HepG2 (cell line): Measurements from ENCODE around the gene ZC3H4. TPM values are rescaled to one million over a fixed set of nuclear protein-coding genes. Genes with fewer than 3 reads are reported as not detected.

Source experiments
- ATAC-seq: fragments of 200-7000 bp; cut with Tn5 transposase; 3 replicates; pipeline ENCODE4 v1.9.1; 2020; ENCODE audit warnings: mild to moderate bottlenecking, moderate library complexity
- BruUV-seq: library from RNA; stranded (reverse); fragments of 400-500 nt; replicated peaks from 2 replicates; lab custom pipeline; 2021; lab: Mats Ljungman, UMichigan
- CTCF ChIA-PET: fragments of 300-600 bp; formaldehyde crosslinking; extraction: SDS; loops from one replicate; lab custom pipeline; 2021; ENCODE audit warnings: low total read pairs, inconsistent platforms, low intra/inter-chr PET ratio; lab: Yijun Ruan, JAX
- POLR2A ChIA-PET: fragments of 350-600 bp; sonication (Branson Sonifier 250); formaldehyde crosslinking; loops from one replicate; lab custom pipeline; 2020; ENCODE audit warnings: antibody characterized with exemption, inconsistent platforms; lab: Yijun Ruan, JAX
- DNase-seq: peaks from one replicate; pipeline ENCODE4 v3.0.0-alpha.2; 2015; ENCODE audit warnings: low spot score
- FAIRE-seq: peaks from 3 replicates; lab custom pipeline; 2011; peaks lifted over from hg19 to GRCh38; lab: Jason Lieb, UNC
- H2AFZ ChIP-seq: one replicate; pipeline ENCODE4 v1.6.1; 2011; ENCODE audit warnings: low read length, inconsistent platforms
- H3K27ac ChIP-seq: fragments of 300-600 bp; 3 replicates; pipeline ENCODE4 v1.8.0; 2011; ENCODE audit warnings: mixed run types, mild to moderate bottlenecking, mixed read lengths, low read length, inconsistent platforms; ENCODE audit not compliant: insufficient read depth; ENCODE audit errors: extremely low read length
- H3K27me3 ChIP-seq, 2 experiments: fragments of 200-600 bp in 1 of 2; 2 replicates in 1 of 2; 3 replicates in 1 of 2; pipeline versions ENCODE4 v1.6.0 to v1.8.0; 2011; ENCODE audit warnings: low read length in 2 of 2, mild to moderate bottlenecking in 2 of 2, moderate library complexity in 2 of 2, inconsistent platforms in 1 of 2; ENCODE audit not compliant: insufficient read depth in 2 of 2, control insufficient read depth in 1 of 2
- H3K36me3 ChIP-seq, 2 experiments: fragments of 200-600 bp in 1 of 2; replicated peaks in 1 of 2; 2 replicates in 1 of 2; 3 replicates in 1 of 2; pipeline versions ENCODE4 v1.5.1 to v1.8.0; 2011; ENCODE audit warnings: low read length in 2 of 2, inconsistent platforms in 1 of 2; ENCODE audit not compliant: insufficient read depth in 2 of 2, control insufficient read depth in 1 of 2
- H3K4me1 ChIP-seq: 2 replicates; pipeline ENCODE4 v1.5.1; 2012; ENCODE audit warnings: low read length, inconsistent platforms; ENCODE audit not compliant: insufficient read depth
- H3K4me2 ChIP-seq: 2 replicates; pipeline ENCODE4 v1.6.0; 2011; ENCODE audit warnings: low read depth, low read length, inconsistent platforms
- H3K4me3 ChIP-seq, 3 experiments: fragments of 200-600 bp in 1 of 3; sonication (generic), shearing (Covaris generic) in 1 of 3; replicated peaks in 1 of 3; 2 replicates each; pipeline ENCODE4 v1.5.1; 2011 to 2016; ENCODE audit warnings: low read length in 3 of 3, inconsistent platforms in 2 of 3, low read depth in 2 of 3, mild to moderate bottlenecking in 2 of 3, control low read depth in 1 of 3, mixed read lengths in 1 of 3; ENCODE audit not compliant: insufficient read depth in 1 of 3
- H3K79me2 ChIP-seq: one replicate; pipeline ENCODE4 v1.6.1; 2011; ENCODE audit warnings: low read length, inconsistent platforms; ENCODE audit not compliant: insufficient read depth
- H3K9ac ChIP-seq: 2 replicates; pipeline ENCODE4 v1.6.0; 2011; ENCODE audit warnings: mild to moderate bottlenecking, low read depth, low read length, inconsistent platforms; ENCODE audit not compliant: insufficient read depth
- H3K9me3 ChIP-seq: 2 replicates; pipeline ENCODE4 v1.5.1; 2012; ENCODE audit warnings: mild to moderate bottlenecking, low read length
- H4K20me1 ChIP-seq: 2 replicates; pipeline ENCODE4 v1.6.0; 2011; ENCODE audit warnings: inconsistent platforms, mild to moderate bottlenecking, low read length, moderate library complexity; ENCODE audit not compliant: insufficient read depth
- BRD4 ChIP-seq: sonication (generic); formaldehyde crosslinking; IDR thresholded peaks from 2 replicates; pipeline ENCODE4 v1.4.0; 2020; ENCODE audit warnings: missing genetic modification reagents
- CENPT ChIP-seq: sonication (generic); formaldehyde crosslinking; IDR thresholded peaks from 2 replicates; pipeline ENCODE4 v1.8.0; 2022; ENCODE audit warnings: low read depth, mild to moderate bottlenecking, moderate library complexity, missing genetic modification reagents
- GZF1 ChIP-seq: sonication (generic); formaldehyde crosslinking; IDR thresholded peaks from 2 replicates; pipeline ENCODE4 v1.5.1; 2020; ENCODE audit warnings: mild to moderate bottlenecking, missing genetic modification reagents
- JUN ChIP-seq: sonication (generic); formaldehyde crosslinking; IDR thresholded peaks from 2 replicates; pipeline ENCODE4 v1.4.0; 2020; ENCODE audit warnings: mild to moderate bottlenecking, missing genetic modification reagents
- MAFK ChIP-seq, 2 experiments: IDR thresholded peaks in 1 of 2; conservative IDR thresholded peaks in 1 of 2; 2 replicates each; pipeline ENCODE4 v1.6.1; 2011; ENCODE audit warnings: improper control_type of control experiment in 2 of 2, low read length in 2 of 2
- MTA3 ChIP-seq: sonication (generic); formaldehyde crosslinking; IDR thresholded peaks from 2 replicates; pipeline ENCODE4 v1.4.0; 2020; ENCODE audit warnings: missing genetic modification reagents
- MZF1 ChIP-seq: sonication (generic); formaldehyde crosslinking; IDR thresholded peaks from 2 replicates; pipeline ENCODE4 v1.8.1; 2023; ENCODE audit warnings: mild to moderate bottlenecking, missing genetic modification reagents, borderline replicate concordance
- PITX1 ChIP-seq: sonication (generic); formaldehyde crosslinking; IDR thresholded peaks from 2 replicates; pipeline ENCODE4 v1.5.1; 2020; ENCODE audit warnings: mild to moderate bottlenecking, missing genetic modification reagents
- RAD21 ChIP-seq: fragments of 450-650 bp; formaldehyde crosslinking; IDR thresholded peaks from 2 replicates; pipeline ENCODE4 v1.5.0; 2020; ENCODE audit warnings: mild to moderate bottlenecking
- SKI ChIP-seq: fragments of 450-650 bp; IDR thresholded peaks from one replicate; pipeline ENCODE4 v1.6.1; 2018; ENCODE audit warnings: mild to moderate bottlenecking; ENCODE audit not compliant: partially characterized antibody
- SMYD3 ChIP-seq: sonication (generic); formaldehyde crosslinking; IDR thresholded peaks from 2 replicates; pipeline ENCODE4 v1.8.1; 2023; ENCODE audit warnings: mild to moderate bottlenecking, missing genetic modification reagents
- TCF12 ChIP-seq, 2 experiments: fragments of 450-650 bp in 1 of 2; sonication (generic) in 1 of 2; formaldehyde crosslinking in 1 of 2; IDR thresholded peaks; 2 replicates each; pipeline versions ENCODE4 v1.6.1 to v1.8.0; 2017 to 2022; ENCODE audit warnings: antibody characterized with exemption in 1 of 2, mild to moderate bottlenecking in 1 of 2, missing genetic modification reagents in 1 of 2, moderate library complexity in 1 of 2
- ZFP41 ChIP-seq: sonication (generic); formaldehyde crosslinking; IDR thresholded peaks from 2 replicates; pipeline ENCODE4 v1.4.0; 2020; ENCODE audit warnings: mild to moderate bottlenecking, missing genetic modification reagents, borderline replicate concordance
- ZNF432 ChIP-seq: sonication (generic); formaldehyde crosslinking; IDR thresholded peaks from 2 replicates; pipeline ENCODE4 v1.5.0; 2020; ENCODE audit warnings: missing genetic modification reagents, mild to moderate bottlenecking, borderline replicate concordance
- ZSCAN29 ChIP-seq: sonication (generic); formaldehyde crosslinking; conservative IDR thresholded peaks from 2 replicates; pipeline ENCODE4 v1.4.0; 2020; ENCODE audit warnings: mild to moderate bottlenecking, missing genetic modification reagents
- WGBS: methylation state at CpG from one replicate; pipeline ENCODE4 v1.1.6; 2017; ENCODE audit warnings: low lambda C conversion rate; 5-methylcytosine and 5-hydroxymethylcytosine counted together
- in situ Hi-C: cut with HindIII; loops from 2 replicates; pipeline ENCODE4 v1.10.0; 2017; ENCODE audit warnings: low pct_unique_long_range_greater_than_20kb; ENCODE audit not compliant: extremely low pct_ligation_motif_present
- intact Hi-C: fragments of 100-400 bp; cut with micrococcal nuclease; formaldehyde crosslinking; loops from one replicate; pipeline ENCODE4 v1.10.0; 2022; ENCODE audit not compliant: unreplicated experiment
- polyA plus RNA-seq, 8 experiments: library from polyadenylated mRNA; depleted of rRNA in 3 of 8; stranded (reverse) in 7 of 8; unstranded in 1 of 8; fragments of >200 nt; fragmentation: Illumina TruSeq in 4 of 8; extraction: Trizol in 4 of 8; gene quantifications; 2 replicates each; pipeline versions ENCODE4 v1.2.1 to v1.2.3, GENCODE V29; 2011 to 2016; ENCODE audit warnings: low read depth in 4 of 8, missing spikeins in 1 of 8, mixed read lengths in 1 of 8; ENCODE audit not compliant: insufficient read depth in 1 of 8
- total RNA-seq, 5 experiments: library from RNA; depleted of rRNA; stranded (reverse); fragments of >200 nt; fragmentation: Illumina TruSeq; extraction: Trizol; gene quantifications; 2 replicates each; pipeline ENCODE4 v1.2.3, GENCODE V29; 2016; ENCODE audit warnings: low read depth in 1 of 5
- TF ChIP-seq, protein P1 (sequence below): sonication (generic); formaldehyde crosslinking; IDR thresholded peaks from 2 replicates; pipeline ENCODE4 v1.8.1; 2022; ENCODE audit warnings: low read depth, mild to moderate bottlenecking, missing genetic modification reagents
- TF ChIP-seq, protein P2 (sequence below), 2 experiments: sonication (generic) in 1 of 2; formaldehyde crosslinking in 1 of 2; IDR thresholded peaks; 2 replicates each; pipeline versions ENCODE4 v1.5.1 to v1.6.1; 2011 to 2020; ENCODE audit warnings: borderline replicate concordance in 1 of 2, low read depth in 1 of 2, low read length in 1 of 2, mild to moderate bottlenecking in 1 of 2, missing genetic modification reagents in 1 of 2, moderate library complexity in 1 of 2

The ZC3H4 gene
- total and polyA plus RNA-seq, 2 of the 13 experiments (the other 11 are each of a cell fraction or from before 2014, with no cell fraction given), result 1.8 to 10.7 TPM

DNA sequence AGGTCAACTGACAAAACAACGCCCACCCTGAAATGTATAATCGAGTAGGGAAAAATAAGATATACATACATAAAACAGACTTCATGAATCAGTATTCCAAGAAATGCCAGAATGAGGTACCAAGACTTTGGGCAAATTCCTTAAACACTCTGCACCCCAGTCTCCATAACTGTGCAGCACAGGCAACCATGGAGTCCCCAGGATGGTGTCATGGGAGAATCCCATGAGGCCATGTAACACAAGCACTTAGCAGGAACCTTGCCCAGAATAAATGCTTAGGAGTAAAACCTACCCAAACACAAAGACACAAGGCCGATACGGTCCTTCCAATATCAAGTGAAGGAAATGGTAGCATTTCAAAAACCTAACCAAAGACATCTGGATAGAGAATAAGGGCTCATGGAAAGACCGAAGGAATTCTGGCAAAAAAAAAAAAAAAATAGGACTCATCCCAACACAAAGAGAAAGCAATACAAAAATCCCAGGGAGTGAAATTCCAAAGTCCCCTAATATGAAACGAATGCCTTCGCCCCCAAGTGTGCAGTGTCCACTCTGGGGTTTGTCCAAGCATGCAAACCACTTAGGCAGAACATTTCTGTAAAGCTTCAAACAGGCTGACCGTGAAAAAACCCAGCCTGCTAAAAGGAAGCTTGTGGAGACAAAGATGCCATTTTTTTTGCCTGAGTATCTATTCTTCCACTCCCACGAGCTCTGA lies 11.1 kb downstream of the ZC3H4 start:
- no peak for FAIRE-seq
- peaks cover 84% of the 10 kb centered on the region for H3K79me2 ChIP-seq
- TF ChIP-seq SMYD3 (no peak), JUN (CRISPR knock-in tag) (no peak), PITX1 (no peak), MZF1 (CRISPR knock-in tag) (no peak), BRD4 (CRISPR knock-in tag) (no peak), CENPT (CRISPR knock-in tag) (no peak), ZSCAN29 (CRISPR knock-in tag) (no peak), TCF12 (IDR thresholded peaks at IDR 0.05) (no peak), TCF12 (CRISPR knock-in tag; IDR thresholded peaks at IDR 0.05) (no peak), ZFP41 (CRISPR knock-in tag) (no peak), SKI (no peak), MAFK (conservative IDR thresholded peaks at IDR 0.05 in 1 of 2, IDR thresholded peaks at IDR 0.05 in 1 of 2; ENCODE audit: low read length in 2 of 2) (no peak), GZF1 (no peak), MTA3 (no peak), ZNF432 (no peak), RAD21 (CRISPR knock-in tag) (no peak)
- TF ChIP-seq, protein P1, sequence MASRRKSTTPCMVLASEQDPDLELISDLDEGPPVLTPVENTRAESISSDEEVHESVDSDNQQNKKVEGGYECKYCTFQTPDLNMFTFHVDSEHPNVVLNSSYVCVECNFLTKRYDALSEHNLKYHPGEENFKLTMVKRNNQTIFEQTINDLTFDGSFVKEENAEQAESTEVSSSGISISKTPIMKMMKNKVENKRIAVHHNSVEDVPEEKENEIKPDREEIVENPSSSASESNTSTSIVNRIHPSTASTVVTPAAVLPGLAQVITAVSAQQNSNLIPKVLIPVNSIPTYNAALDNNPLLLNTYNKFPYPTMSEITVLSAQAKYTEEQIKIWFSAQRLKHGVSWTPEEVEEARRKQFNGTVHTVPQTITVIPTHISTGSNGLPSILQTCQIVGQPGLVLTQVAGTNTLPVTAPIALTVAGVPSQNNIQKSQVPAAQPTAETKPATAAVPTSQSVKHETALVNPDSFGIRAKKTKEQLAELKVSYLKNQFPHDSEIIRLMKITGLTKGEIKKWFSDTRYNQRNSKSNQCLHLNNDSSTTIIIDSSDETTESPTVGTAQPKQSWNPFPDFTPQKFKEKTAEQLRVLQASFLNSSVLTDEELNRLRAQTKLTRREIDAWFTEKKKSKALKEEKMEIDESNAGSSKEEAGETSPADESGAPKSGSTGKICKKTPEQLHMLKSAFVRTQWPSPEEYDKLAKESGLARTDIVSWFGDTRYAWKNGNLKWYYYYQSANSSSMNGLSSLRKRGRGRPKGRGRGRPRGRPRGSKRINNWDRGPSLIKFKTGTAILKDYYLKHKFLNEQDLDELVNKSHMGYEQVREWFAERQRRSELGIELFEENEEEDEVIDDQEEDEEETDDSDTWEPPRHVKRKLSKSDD, result no peak
- TF ChIP-seq, protein P2, sequence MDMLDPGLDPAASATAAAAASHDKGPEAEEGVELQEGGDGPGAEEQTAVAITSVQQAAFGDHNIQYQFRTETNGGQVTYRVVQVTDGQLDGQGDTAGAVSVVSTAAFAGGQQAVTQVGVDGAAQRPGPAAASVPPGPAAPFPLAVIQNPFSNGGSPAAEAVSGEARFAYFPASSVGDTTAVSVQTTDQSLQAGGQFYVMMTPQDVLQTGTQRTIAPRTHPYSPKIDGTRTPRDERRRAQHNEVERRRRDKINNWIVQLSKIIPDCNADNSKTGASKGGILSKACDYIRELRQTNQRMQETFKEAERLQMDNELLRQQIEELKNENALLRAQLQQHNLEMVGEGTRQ (IDR thresholded peaks at IDR 0.05; ENCODE audit: low read depth, low read length), result no peak
- TF ChIP-seq, protein P2 (CRISPR knock-in tag; IDR thresholded peaks at IDR 0.05; ENCODE audit: borderline replicate concordance), result no peak

More for the DNA sequence above, 11.1 kb downstream of the ZC3H4 start:
- no peak overlapping the region for H2AFZ ChIP-seq
- BruUV-seq, result no TSS peak
- no peaks in the 10 kb centered on the region for H4K20me1 ChIP-seq
- no peak overlapping the region for H3K4me3 ChIP-seq
- H3K4me1 ChIP-seq, result peaks cover 83% of the 10 kb centered on the region
- H3K9me3 ChIP-seq, result no peaks in the 10 kb centered on the region
- ChIA-PET POLR2A (interaction anchor here (3.5 kb wide), 1 partner anchor 11 kb away, joined by 22 read pairs; the partner anchor contains the start of gene ZC3H4), CTCF (no interaction called here)
- no peak for ATAC-seq
- no peak overlapping the region for H3K4me2 ChIP-seq
- peaks cover 0 to 12% of the 10 kb centered on the region in 2 experiments; a peak in 4 of 5 replicates for H3K36me3 ChIP-seq
- H3K9ac ChIP-seq, result 0 out of 2 replicates have a peak overlapping the region, but pooled peaks have one; percentile 17
- H3K27ac ChIP-seq, result peak overlapping the region; percentile 27
- in situ Hi-C loops (no loop called here), intact Hi-C loops (no loop called here)
- H3K27me3 ChIP-seq, result no peaks in the 10 kb centered on the region
- WGBS, result 92% methylated on average over 9 of the region's 9 CpGs
- DNase-seq, result no peak
